ENCODE data around the gene CFAP97D1. TPM values are rescaled to one million over a fixed set of nuclear protein-coding genes. Genes with fewer than 3 reads are reported as not detected.

The CFAP97D1 gene
- total RNA-seq, 3 donors from 2014 or later (not counting 1 experiment from before 2014, with no cell fraction given), result not detected

DNA sequence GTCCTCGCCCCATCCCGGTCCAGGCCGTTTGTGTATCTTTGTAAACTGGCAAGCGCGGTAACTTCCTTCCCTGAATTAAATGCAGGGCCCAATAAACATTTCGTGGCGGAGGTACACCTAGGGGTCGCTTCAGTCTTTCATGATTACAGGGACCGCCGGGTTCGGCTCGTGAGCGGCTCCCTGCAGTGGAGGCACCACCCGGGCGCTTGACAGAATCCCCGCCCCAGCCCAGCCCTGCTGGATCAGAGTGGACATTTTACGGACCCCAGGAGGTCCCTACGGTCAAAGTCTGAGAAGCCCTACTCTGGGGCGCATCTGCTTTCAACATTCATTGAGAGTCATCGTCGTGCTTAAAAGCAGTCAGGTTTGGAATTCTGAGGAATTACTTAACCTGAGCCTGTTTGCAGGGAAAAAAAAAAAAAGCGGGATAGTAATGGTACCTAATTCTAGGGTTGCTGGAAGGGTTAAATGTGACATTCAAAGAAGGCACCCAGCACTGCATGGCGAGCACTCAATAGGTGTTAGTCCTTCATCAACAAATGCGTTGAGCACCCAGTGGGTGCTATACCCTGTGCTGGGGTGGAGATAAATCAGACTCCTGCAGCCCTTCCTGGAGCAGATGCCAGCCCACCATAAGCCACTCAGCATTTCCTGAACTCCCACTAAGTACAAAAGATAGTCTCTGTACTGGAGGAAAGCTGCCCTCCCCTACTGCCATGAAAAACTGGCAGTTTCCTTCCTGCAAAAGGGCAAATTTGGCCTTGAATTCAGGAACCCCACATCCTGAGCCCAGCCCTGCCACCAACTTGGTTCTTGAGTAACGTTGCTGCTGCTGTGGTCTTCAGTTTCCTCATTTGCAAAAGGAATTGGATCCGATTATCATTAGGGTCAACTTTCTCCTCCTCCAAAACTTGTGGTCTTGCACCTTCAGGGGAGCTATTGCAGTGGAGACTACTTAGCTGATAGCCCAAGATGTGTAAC lies 800 bp upstream of the CFAP97D1 start:
- TF ChIP-seq, protein P1, sequence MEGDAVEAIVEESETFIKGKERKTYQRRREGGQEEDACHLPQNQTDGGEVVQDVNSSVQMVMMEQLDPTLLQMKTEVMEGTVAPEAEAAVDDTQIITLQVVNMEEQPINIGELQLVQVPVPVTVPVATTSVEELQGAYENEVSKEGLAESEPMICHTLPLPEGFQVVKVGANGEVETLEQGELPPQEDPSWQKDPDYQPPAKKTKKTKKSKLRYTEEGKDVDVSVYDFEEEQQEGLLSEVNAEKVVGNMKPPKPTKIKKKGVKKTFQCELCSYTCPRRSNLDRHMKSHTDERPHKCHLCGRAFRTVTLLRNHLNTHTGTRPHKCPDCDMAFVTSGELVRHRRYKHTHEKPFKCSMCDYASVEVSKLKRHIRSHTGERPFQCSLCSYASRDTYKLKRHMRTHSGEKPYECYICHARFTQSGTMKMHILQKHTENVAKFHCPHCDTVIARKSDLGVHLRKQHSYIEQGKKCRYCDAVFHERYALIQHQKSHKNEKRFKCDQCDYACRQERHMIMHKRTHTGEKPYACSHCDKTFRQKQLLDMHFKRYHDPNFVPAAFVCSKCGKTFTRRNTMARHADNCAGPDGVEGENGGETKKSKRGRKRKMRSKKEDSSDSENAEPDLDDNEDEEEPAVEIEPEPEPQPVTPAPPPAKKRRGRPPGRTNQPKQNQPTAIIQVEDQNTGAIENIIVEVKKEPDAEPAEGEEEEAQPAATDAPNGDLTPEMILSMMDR (IDR thresholded peaks at IDR 0.05), result no peak
- Mint-ChIP-seq H3K4me1 (peaks cover 0 to 18% of the 10 kb centered on the region in 2 donors), H3K4me3 (peak overlapping the region; percentile 72), H3K36me3 (no peaks in the 10 kb centered on the region), H3K27me3 (ENCODE audit: low read depth in 2 of 2) (peaks cover 35 to 44% of the 10 kb centered on the region in 2 donors), H3K27ac (peak overlapping the region in 1 of 2 donors; percentile 82), H3K9me3 (no peaks in the 10 kb centered on the region)
- peak in 1 of 2 donors; percentile 16 for DNase-seq
- no peaks in the 10 kb centered on the region for H3K9me3 ChIP-seq (ENCODE audit: control insufficient read depth, insufficient read depth, low read length)
- 3% methylated on average over 26 of the region's 26 CpGs for WGBS (ENCODE audit: insufficient coverage)
- peaks cover 15% of the 10 kb centered on the region for H3K4me1 ChIP-seq (ENCODE audit: control insufficient read depth, insufficient read depth, low read length)
- peaks cover 7% of the 10 kb centered on the region for H3K27me3 ChIP-seq (ENCODE audit: control insufficient read depth, insufficient read depth, low read length)
- intact Hi-C loops (cut with micrococcal nuclease), result no loop called here
- peak overlapping the region; percentile 72 for H3K4me3 ChIP-seq (ENCODE audit: low read length)
- H3K36me3 ChIP-seq (ENCODE audit: control insufficient read depth, insufficient read depth, low read length), result no peaks in the 10 kb centered on the region
- peak overlapping the region; percentile 32 for H3K27ac ChIP-seq (ENCODE audit: low read length)
- ATAC-seq, result peak in 1 of 3 donors; percentile 24

- Histone ChIP-seq H3K36me3 (ENCODE audit: control insufficient read depth, insufficient read depth, low read length) (no peaks in the 10 kb centered on the region), H3K9me3 (ENCODE audit: control insufficient read depth, insufficient read depth, low read length) (no peaks in the 10 kb centered on the region), H3K27me3 (ENCODE audit: control insufficient read depth, insufficient read depth, low read length) (peaks cover 7% of the 10 kb centered on the region), H3K27ac (ENCODE audit: low read length) (no peak overlapping the region), H3K4me3 (ENCODE audit: low read length) (no peak overlapping the region), H3K4me1 (ENCODE audit: control insufficient read depth, insufficient read depth, low read length) (peaks cover 9% of the 10 kb centered on the region)
- Mint-ChIP-seq H3K36me3 (no peaks in the 10 kb centered on the region), H3K4me3 (no peak overlapping the region), H3K4me1 (peaks cover 0 to 10% of the 10 kb centered on the region in 2 donors), H3K9me3 (no peaks in the 10 kb centered on the region), H3K27me3 (ENCODE audit: low read depth in 2 of 2) (peaks cover 42 to 46% of the 10 kb centered on the region in 2 donors), H3K27ac (no peak overlapping the region)
- ATAC-seq, result no peak
- intact Hi-C loops (cut with micrococcal nuclease), result no loop called here
- 79% methylated on average over 13 of the region's 15 CpGs for WGBS (ENCODE audit: insufficient coverage)
- TF ChIP-seq, protein P1 (IDR thresholded peaks at IDR 0.05), result no peak
- no peak for DNase-seq
These were observed 2.9 kb downstream of the CFAP97D1 start for GRCh38 chr17:43782913-43783680.

DNA sequence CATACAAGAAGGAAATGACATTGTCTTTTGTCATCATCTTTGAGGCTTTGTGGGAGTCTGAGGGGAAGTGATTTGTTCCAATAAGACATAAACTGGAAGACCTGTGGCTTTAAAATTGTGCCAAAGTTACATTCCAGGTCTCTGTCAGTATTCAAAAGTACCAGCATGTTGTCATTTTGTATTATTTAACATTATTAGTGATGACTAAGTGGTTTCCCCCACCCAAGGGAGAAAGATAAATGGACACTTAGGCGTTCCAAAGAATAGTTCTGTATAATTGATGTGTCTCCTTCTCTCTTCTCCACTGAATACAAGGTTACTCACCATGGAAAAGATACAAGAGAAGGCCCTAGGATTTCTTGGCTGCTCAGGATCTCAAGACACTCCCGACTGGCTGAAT lies 3.8 kb downstream of the CFAP97D1 start:
- 88% methylated on average over 1 of the region's 2 CpGs for WGBS (ENCODE audit: insufficient coverage)
- Mint-ChIP-seq H3K27me3 (ENCODE audit: low read depth in 2 of 2) (peaks cover 42 to 46% of the 10 kb centered on the region in 2 donors), H3K4me1 (peaks cover 0 to 4% of the 10 kb centered on the region in 2 donors), H3K27ac (no peak overlapping the region), H3K36me3 (no peaks in the 10 kb centered on the region), H3K9me3 (no peaks in the 10 kb centered on the region), H3K4me3 (no peak overlapping the region)
- intact Hi-C loops (cut with micrococcal nuclease), result no loop called here
- no peaks in the 10 kb centered on the region for H3K9me3 ChIP-seq (ENCODE audit: control insufficient read depth, insufficient read depth, low read length)
- H3K4me3 ChIP-seq (ENCODE audit: low read length), result no peak overlapping the region
- no peaks in the 10 kb centered on the region for H3K36me3 ChIP-seq (ENCODE audit: control insufficient read depth, insufficient read depth, low read length)
- ATAC-seq, result no peak
- peaks cover 7% of the 10 kb centered on the region for H3K27me3 ChIP-seq (ENCODE audit: control insufficient read depth, insufficient read depth, low read length)
- H3K4me1 ChIP-seq (ENCODE audit: control insufficient read depth, insufficient read depth, low read length), result peaks cover 7% of the 10 kb centered on the region
- no peak for DNase-seq
- H3K27ac ChIP-seq (ENCODE audit: low read length), result no peak overlapping the region
- TF ChIP-seq, protein P1 (IDR thresholded peaks at IDR 0.05), result no peak
